Astrocyte of the hippocampus (primary cell): ENCODE results near the gene NLRC4.
"Not testable (repeated sequence)": the region's sequence is repeated elsewhere in the genome, so short reads cannot be mapped to it uniquely, and the experiment has no call there.

Experiments
- DNase-seq: peaks from one replicate; pipeline ENCODE4 v3.0.0; 2011; ENCODE audit warnings: low read depth, low spot score

Gene NLRC4

DNA sequence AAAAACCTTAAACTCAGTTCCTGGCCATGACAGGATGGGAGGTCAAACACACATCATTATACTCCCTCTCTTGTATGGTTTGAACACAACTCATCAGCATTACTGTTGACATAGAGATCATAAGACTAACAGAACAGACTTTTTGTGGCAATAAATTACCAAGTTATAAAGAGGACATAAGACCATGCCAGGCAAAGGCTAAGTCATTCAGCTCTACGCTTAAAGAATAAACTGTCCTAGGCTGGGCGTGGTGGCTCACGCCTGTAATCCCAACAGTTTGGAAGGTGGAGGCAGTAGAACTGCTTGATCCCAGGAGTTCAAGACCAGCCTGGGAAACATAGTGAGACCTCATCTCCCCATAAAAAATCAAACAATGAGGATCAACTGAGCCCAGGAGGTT, 16.4 kb downstream of the NLRC4 start:
- no peak for DNase-seq

DNA sequence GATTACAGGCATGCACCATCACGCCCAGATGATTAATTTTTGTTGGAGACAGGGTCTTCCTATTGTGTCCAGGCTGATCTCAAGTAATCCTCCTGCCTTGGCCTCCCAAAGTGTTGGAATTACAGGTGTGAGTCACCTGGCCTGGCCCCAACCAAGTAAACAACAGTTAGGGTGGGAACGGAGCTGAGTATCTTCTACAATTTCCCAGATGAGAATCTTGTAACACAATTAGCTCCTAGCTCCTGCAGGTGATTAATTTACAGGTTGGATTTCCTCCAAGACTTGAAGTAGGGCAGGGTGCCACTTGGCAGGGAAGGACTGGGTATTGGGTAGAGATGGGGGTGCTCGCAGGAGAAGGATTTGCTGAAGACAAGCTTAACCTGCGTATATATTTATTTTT, 17.8 kb downstream of the NLRC4 start:
- no peak for DNase-seq

DNA sequence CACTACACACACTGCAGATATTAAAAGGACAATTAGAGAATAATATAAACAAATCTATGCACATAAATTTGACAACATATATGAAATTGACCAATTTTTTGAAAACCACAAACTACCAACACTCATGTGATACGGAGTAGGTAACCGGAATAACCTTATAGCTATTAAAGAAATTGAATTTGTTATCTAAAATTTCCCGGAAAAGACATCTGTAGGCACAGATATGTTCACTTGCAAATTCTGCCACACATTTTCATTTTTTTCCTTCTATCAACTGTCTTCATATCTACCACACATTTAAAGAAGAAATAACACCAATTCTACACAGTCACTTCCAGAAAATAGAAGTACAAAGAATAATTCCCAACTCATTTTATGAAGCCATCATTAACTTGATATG, 22.4 kb downstream of the NLRC4 start:
- no peak for DNase-seq

DNA sequence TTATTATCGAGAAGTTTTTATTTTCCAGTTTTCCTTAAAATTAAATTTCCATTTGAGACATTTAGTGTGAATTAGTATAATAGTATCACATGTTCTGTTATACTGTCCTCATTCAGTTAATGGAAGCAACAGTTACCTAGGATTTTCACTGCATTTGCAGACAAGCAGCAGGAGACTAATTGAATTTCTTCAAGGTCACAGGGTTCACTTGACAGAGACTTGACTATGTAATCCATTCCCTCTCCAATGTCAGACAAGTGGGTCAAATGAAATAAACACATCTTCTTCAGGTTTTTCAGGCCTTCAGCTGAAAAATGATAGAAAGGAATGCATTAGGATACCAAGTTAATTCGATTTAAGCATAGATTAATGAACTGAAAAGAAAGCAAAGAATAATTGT, 26.7 kb downstream of the NLRC4 start:
- DNase-seq, result no peak

DNA sequence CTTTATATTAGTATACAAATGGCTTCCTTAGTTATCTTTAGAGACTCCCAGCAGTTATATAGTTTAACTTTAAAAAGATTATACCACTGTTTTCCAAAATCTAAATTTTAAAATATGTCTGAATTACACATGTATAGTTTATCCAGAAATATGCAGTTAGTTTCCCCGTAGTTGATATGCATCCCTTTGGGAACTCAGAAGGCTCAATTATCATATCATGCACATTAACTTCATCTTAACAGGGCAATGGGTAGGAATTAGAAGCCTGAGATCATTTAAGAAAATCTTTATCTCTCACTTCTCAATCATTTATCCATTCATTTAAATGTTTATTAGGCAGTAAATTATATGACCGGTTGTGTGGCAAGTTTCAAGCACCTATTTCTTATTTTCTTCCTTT, 27.2 kb downstream of the NLRC4 start:
- no peak for DNase-seq

DNA sequence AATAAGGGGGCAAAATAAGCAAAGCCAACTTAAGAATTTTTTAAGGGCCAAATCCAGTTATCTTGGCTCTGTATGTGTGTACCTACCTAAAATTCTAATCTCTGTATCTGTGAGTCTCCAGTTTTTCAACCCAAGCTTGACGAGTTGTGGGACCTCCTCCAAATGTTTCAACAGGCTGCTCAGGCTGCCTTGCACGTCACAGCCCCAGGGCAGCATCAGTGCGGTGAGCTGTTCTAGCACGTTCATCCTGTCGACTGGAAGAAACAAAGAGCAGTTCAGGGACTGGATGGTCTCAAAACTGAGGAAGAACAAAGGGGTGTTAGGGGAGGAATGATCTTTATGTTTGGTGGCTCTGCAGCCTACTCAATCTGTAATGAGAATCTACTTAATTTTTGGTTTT, 29.4 kb downstream of the NLRC4 start:
- DNase-seq, result peak; percentile 64

DNA sequence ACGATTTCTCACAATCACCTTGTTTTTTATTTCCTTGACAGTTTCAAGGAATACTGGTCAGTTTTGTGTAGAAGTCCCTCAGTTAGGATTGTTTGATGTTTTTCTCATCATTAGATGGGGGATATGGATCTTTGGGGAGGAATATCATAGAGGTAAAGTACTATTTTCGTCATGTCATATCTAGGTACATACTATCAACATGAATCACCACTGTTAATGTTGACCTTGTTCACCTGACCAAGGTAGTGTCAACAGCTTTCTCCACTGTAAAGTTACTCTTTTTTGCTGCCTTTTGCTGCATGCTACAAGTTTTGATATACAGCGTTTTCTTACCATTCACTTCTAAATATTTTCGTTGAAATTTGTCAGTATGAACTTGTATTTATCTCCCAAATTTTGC, 32.7 kb downstream of the NLRC4 start:
- no peak for DNase-seq

DNA sequence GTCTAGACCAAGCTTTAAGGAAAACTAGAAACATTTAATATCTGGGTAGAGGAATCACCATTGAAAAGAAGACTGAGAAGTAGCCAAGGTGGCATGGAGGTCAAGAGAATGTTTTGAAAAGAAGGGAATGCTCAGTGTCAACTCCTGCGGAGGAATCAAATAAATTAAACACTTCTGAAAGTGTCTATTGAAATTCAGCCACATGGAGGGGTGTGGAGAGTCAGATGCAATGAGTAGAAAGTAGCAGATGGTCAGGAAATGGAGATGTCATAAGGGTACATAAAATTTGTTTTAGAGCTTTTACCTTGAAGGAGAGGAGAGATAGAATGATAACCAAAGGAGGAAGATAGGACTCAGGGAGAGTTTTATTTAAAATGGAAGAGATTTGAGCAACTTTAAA, 35.1 kb downstream of the NLRC4 start:
- no peak for DNase-seq

DNA sequence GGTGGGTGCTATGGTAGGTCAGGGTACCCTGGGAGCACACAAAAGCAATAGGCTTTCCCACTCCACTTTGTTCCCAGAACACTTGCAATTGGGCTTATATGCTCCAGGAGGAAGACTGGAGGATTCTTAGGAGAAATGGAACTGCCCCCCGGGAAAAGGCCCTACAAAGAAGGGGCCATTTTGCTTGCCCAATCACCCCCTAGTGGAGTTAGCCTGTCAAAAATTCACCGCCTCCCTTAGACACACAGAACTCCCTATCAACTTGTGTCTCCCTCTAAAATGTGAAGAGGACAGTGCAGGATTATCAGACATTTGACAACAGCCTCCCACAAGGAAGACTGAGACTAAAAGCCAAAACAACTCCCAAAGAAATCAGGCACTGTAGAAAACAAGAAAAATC, 36.5 kb downstream of the NLRC4 start:
- no peak for DNase-seq

DNA sequence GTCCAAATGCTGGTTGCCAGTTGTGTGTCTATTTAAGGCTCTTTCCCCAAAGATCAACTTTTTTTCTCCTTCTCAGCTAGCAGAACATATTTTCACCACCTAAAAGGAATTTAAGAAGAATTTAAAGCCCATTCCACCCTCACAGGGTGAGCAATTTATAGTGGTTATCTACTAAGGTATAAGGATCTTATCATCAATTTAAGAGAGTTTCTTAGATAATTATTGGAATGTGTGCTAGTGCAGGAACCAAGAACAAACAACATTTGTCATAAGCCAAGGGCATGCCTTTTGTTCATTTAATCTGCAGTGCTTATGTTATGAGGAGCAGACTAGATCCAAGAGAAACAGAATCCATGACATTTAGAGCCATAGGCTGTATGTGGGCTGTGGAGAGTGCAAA, 37.2 kb downstream of the NLRC4 start:
- peak; percentile 4 for DNase-seq

DNA sequence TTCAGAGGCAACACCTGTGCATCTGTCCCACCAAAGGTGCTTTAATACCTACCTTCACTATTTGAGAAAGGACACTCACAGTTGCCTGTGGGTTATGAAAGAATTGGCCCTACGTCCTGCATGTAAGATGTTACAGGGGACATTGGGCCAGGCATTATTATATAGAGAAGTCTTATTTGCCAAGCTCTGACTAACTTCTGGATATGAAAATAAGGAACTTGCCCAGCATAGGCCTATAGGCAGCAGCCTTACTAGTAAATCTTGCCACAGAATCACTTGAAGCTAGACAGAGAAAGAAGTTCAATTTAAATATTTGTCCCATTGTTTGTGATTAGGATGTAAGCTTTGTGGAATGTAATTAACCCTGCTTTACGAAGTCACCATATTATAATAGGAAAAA, 41.7 kb downstream of the NLRC4 start:
- DNase-seq, result no peak

DNA sequence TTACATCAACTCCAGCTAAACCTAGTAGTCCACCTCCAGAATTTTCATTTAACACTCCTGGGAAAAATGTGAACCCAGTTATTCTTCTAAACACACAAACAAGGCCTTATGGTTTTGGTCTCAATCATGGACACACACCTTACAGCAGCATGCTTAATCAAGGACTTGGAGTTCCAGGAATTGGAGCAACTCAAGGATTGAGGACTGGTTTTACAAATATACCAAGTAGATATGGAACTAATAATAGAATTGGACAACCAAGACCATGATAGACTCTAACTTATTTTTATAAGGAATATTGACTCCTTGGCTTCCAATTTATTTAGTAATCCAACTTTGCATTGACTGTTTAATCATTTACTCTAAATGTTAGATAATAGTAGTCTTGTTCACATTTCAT, 44.2 kb downstream of the NLRC4 start:
- no peak for DNase-seq

DNA sequence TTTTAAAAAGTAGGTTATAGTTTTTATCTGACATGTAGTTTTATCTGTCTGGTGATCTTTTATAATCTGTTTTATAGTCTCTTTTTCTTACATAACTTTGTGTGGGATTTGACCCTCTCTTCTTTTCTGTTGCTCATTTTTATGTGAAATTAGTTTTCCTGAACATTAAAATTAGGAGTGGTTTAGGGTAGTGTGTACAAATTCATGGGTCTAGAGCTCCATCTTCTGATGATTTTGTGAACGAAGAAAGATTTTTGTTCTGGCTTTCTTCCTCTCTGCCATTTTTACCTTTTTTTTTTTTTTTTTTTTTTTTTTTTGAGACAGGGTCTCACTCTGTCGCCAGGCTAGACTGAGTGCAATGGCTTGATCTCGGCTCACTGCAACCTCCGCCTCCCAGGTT, 52.4 kb downstream of the NLRC4 start:
- DNase-seq, result no peak

DNA sequence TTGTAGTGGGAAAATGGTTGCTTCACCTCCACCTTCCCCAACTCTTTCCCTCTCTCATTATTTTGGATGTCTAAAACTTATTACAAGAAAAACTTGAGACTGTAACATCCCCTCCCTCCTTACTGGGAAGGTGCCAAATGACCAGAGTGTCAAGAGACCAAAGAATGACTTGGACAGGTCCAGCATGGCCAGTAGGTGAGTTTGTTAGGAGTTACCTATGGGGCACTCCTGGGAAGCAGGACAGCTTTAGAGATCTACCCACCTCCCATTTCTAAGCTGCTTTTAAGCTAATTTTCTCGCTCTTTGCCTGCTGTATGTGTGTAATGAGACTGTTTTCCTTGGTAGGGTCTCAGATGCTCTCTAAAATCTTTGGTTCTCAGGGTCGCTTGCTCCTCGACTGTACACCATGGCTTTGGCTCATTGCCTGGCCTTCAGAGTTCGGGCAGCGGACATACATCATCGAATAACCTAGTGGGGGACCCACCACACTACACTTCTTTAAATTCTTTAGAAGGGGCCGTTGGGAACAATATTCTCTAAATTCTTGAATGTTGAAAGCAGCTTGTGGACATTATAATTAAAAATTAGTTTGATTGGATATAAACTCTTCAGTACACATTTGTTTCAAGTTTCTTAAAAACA, 53.8 kb downstream of the NLRC4 start:
- DNase-seq, result no peak

DNA sequence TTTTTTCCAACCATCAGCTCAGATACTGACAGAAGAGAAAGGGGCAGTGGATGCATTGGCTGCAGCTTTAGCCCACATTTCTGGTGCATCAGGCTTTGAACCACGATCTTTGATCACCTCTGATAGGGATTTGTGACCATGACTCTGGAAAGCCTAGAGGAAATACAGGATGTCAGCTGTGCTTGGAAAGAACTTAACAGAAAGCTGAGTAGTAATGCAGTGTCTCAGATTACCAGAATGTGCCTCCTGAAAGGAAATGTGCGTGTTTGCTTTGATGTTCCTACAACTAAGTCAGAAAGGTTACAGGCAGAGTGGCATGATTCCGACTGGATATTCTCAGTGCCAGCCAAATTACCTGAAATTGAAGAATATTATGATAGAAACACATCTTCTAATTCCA, 61.3 kb downstream of the NLRC4 start:
- DNase-seq, result not testable (repeated sequence)

DNA sequence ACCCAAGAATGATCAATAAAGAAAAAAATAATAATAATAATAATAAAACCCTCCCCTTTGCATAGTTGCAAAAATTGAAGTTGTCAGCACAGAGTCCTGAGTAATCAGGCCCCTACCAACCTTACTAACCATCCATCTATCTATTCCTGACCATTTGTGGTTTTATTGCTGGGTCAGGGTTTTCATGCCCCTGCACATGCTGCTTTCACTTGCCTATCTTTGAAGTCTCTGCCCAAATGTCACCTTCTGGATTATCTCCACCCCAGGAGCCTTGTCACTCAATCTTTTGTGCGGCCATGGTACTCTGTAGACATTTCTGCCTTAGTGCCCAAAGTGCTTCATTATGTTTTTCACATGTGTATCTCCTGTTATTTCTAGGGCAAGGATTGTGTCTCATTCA, 63.9 kb downstream of the NLRC4 start:
- DNase-seq, result no peak

DNA sequence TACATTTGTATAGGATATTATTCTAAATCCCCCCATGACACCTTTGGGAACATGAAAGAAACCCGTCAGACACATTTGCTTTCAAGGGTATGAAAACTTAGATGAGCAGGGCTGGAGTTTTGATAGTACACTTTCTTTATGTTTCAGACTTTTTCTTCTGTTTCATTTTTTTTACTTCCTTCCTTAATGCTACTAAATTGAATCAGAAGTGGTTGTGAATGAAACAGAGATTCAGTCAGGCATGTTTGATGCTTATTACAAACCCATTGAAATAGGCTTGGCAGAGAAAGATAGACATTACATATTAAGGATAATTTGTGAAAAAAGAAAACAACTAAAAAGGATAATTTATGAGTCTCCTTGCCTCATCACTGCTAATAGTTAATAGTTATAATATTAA, 72.3 kb downstream of the NLRC4 start:
- no peak for DNase-seq

DNA sequence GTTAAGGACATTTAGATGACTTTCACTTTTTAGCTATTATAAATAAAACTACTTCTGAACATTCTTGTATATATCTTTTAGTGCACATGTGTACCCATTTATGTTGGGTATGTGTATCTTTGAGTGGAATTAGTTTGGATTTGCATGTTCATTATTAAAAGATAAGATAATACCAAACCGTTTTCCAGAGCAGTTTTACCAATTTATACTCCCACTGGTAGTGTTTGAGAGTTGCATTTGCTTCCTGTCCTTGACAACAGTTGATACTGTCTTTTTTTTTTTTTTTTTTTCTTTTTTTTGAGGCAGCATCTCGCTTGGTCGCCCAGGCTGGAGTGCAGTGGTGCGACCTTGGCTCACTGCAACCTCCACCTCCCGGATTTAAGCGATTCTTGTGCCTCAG, 75.7 kb downstream of the NLRC4 start:
- DNase-seq, result no peak

DNA sequence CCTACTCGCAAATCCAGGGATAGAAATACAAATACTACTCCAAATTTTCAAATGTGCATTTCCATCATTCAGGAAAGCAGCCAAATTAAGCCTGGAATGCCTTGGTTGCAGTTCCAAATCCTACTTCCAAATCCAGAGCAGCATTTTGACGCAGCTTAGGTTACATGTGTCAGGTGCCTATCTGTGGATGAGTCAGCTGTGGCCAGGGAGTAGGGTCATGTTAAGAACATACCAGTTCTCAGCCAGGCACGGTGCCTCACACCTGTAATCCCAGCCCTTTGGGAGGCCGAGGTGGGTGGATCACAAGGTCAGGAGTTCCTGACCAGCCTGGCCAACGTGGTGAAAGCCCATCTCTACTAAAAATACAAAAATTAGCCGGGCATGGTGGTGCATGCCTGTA, 82.0 kb downstream of the NLRC4 start:
- DNase-seq, result no peak
